H4 (cell line): Measurements from ENCODE around the gene KRTAP25-1. TPM values are rescaled to one million over a fixed set of nuclear protein-coding genes. Genes with fewer than 3 reads are reported as not detected.
A peak's percentile ranks its signal among the peaks of the same experiment; 100 is the strongest.

Experiments used
- DNase-seq: peaks from one replicate; pipeline ENCODE4 v3.0.0-alpha.2; 2015; ENCODE audit warnings: low spot score
- total RNA-seq: library from RNA; depleted of rRNA; stranded (reverse); fragments of >200 nt; shearing (Covaris generic); gene quantifications from 2 replicates; pipeline ENCODE4 v1.2.3, GENCODE V29; 2014; rRNA removed

The KRTAP25-1 gene
- total RNA-seq, result not detected in 2 replicates

DNA sequence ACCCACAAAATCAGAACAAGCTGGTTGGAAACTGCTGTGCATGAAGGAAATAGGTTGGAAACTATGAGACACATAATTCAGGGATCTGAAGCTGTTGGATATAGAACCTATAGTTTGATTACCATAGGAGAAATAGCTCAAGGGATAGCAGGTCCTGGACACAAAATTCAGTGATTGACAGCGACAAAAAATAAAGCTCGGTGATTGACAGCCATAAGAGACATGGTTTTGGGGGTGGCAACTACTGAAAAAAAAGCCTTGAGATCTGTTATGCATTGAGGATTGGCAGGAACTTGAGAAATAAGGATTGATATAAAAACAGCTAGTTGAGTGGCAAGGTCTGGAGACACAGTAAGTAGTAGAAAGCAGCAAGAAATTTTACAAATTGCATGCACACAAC is at the start of gene KRTAP25-1:
Gene KRTAP25-1, minus strand, starts transcription at position 300 of the 400 bp plus-strand sequence. Its CDS starts 24 bp downstream, at position 276.
- DNase-seq, result no peak

DNA sequence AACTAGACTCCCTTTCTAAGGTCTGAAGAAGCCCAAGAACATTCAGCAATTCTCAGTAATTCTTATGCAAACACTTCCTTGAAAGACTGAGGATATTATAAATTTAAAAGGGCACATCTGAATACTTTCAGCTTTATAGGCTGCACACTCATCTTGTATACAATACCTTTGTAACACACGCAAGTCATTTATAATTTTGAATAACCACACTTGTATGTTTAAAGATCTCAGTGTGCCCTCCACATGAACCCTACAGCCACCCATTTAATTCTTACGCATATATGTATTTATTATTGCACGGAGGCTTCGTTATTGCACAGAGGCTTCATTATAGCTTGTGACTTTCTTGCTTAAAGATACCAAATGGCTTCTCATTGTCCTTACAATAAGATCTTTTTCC is 49.4 kb upstream of the KRTAP25-1 start:
- no peak for DNase-seq

DNA sequence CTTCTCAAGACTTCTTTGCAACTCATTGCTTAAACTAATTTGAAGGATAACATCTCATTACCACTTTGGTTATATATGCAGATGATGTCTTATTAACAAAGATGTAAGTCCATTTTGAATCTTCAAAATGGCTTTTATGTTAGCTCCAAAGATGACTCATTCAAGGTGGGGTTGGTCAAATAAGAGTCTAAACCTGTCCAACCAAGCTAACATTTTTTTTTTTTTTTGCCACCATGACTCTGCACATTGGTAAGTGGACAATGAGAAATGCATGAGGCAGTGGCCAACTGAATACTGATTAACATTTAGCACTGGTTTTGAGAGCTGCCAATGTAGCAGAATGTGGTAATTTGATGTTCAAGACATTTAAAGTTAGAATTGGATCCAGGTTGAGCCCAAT is 48.5 kb upstream of the KRTAP25-1 start:
- no peak for DNase-seq

- no peak for DNase-seq
Observed at GRCh38 chr21:30337276-30337744, 48.0 kb upstream of the KRTAP25-1 start, which contains the start of gene KRTAP27-1. Gene KRTAP27-1 (minus strand): TSS chr21:30337694. CDS start chr21:30337668, 26 bp downstream.

GRCh38 chr21:30336596-30336995 is 47.3 kb upstream of the KRTAP25-1 start:
- DNase-seq, result no peak

DNA sequence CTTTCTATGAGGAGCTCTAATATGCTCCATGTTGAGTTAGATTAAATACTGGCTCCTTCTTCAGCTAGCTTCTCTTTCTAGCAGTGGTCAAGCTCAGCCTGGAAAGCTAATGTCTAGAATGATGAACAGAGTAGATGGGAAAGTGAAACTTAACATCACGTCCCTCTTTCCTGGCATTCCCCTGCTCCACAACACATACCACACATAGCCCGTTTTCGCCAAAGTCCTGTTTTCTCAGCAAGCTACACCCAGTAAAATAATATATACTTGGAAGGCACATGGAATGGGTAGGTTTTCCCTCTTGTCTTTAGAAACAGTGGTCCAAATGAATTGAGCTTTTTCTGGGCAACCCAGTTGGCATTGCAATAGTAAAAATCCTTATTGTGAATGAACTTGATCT is 44.4 kb upstream of the KRTAP25-1 start:
- no peak for DNase-seq

DNA sequence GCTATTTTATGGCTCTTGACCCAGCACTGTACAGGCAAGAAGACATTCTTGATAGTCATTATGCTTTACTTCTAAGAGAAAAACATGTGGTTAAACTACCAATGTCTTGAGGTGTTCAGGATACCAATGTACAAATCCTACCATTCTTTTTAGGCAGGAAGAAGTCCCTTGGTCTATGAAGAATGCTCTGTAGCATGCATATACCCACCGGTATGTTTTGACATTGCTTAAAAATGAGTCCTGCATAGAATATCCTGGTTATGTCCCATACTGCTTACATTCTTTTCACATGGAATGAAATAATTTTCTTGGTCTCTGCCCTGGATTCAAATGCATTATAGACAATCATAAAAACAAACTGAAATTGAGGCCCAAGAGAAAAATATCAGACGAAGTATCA is 43.4 kb upstream of the KRTAP25-1 start:
- no peak for DNase-seq

GRCh38 chr21:30329203-30329875 is 40.0 kb upstream of the KRTAP25-1 start:
- peak; percentile 6 for DNase-seq

DNA sequence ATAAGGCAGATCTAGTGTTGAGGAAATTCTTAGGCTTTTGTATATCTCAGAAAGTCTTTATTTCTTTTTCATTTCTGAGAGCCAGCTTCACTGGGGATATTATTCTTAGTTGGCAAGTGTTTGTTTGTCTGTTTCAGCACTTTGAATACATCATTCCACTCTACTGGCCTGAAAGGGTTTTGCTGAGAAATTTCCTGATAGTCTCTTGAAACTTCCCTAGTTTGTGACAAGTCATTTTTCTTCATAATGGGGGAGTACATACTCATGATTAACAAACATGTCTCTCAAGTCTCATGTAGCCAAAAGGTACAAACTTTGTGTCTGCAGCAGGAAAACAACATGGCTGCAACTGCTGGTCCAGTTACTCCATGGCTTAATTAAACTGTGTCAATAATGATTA is 37.1 kb upstream of the KRTAP25-1 start:
- no peak for DNase-seq

GRCh38 chr21:30320215-30320614 is 30.9 kb upstream of the KRTAP25-1 start, which contains the start of gene KRTAP26-1:
Gene KRTAP26-1 (minus strand): TSS chr21:30320315. CDS start chr21:30320035, 280 bp downstream.
- DNase-seq, result no peak

DNA sequence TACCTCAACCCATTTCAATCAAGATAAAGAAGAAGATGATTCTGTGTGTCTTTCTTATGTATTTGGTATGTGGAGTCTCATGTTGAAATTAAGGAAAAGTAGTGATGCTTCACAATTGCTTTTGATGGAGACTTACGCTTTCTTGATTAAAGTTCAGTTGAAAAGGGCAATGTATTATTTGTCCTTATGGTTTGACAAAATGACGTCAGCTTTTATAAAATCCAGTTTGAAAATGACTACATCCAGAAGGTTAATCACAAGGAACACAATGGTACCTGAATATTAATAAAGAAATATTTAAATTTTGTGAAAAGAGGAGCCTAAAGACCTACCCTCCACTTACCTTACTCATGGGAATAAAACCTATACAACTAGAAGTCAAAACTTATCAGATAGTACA is 26.4 kb upstream of the KRTAP25-1 start:
- no peak for DNase-seq

DNA sequence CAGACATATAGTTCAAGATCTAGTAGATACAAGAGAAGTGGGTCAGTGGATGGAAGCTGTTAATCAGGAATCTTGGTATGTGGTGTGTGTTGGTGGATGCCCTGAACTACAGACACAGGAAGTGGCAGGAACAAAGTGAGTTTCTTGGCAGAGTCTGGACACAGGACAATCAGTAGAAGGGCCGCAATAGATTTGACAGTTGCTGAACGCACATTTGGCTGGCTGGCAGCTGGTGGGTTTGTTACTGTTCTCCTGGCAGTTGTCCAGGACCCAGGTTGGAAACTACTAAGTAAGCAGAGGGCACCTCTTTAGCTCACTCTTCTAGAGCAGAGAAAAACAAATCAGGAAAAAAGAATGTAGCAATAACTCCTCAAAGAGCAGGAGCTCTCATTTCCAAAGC is 17.6 kb upstream of the KRTAP25-1 start:
- no peak for DNase-seq

- DNase-seq, result no peak
Observed at GRCh38 chr21:30305136-30305535, 15.8 kb upstream of the KRTAP25-1 start.

DNA sequence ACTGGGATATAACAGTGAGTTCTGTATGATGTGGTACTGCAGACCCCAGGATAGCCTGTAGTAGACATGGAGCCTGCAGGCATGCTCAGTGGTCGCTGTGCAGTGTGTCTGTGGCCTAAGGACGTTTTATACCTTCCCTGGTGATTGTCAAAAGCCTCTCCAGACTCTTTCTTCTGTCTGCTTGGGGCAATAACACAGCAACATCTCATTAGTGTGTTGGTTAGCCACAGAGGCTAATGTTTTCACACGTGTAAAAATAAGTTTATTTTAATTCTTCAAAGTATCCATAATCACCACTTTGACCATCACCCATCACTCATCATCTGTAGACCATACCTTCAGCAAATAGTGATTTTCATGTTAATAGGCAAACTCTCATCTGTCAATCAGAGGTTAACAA is 6.5 kb downstream of the KRTAP25-1 start, which contains the start of gene KRTAP24-1:
Gene KRTAP24-1, minus strand, starts transcription at position 101 of the 400 bp plus-strand sequence. Its CDS starts 18 bp downstream, at position 83.
- DNase-seq, result no peak

- no peak for DNase-seq
Observed at GRCh38 chr21:30271611-30272010, 17.7 kb downstream of the KRTAP25-1 start.

DNA sequence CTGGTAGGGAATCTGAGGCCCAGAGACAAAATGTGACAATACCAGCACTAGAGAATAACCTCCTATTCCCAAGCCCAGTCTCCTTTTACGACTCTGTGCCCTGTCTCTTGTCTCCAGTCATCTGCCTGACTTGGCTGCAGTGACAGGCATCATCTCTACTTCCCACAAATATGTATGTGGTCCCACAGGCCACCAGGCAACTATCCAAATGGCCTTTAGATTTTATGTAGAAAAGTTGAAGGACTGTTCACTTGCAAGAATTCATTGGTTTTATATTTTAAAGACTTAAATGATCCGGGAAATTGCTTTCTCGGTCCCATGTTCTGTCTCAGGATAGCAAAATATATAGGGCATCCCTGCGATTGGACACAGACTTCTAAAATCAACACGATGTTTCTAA is 18.2 kb downstream of the KRTAP25-1 start:
- no peak for DNase-seq

GRCh38 chr21:30269803-30270530 is 19.3 kb downstream of the KRTAP25-1 start:
- no peak for DNase-seq

GRCh38 chr21:30268608-30269197 is 20.6 kb downstream of the KRTAP25-1 start:
- DNase-seq, result peak; percentile 46

DNA sequence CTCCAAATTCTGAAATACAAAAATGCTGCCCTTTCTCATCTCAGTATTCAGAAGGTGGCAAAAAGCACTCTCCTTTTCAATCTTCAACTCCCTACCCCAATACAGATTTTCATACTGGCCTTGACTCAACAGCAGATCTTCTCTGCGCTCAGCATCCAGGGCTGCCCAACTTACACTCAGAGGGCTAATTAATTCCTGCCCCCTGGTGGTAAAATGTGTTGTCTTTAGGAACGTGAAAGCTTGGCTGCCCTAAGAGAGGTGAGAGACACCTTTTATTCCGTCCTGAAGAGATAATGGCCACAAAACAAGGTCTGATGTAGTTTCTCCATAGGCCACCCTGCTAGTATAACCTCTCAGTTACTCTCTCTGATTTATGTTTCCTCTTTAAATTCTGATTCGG is 31.5 kb downstream of the KRTAP25-1 start:
- DNase-seq, result peak; percentile 29

DNA sequence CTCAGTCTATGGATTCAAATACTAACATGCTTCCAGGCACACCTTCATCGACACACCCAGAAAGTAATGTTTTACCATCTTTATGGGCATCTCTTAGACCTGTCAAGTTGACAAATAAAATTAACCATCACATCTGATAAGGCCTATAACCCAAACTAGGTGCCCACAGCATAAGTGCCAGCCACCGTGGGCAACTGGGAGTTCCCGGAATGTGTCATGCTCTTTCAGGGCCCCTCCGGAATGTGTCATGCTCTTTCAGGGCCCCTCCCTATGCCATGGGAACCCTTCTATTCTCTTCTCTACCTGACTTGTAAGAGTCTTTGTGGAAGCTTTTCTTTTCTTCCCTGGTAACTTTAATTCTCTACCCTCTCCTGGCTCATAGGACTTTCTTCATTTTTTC is 33.2 kb downstream of the KRTAP25-1 start:
- DNase-seq, result no peak

DNA sequence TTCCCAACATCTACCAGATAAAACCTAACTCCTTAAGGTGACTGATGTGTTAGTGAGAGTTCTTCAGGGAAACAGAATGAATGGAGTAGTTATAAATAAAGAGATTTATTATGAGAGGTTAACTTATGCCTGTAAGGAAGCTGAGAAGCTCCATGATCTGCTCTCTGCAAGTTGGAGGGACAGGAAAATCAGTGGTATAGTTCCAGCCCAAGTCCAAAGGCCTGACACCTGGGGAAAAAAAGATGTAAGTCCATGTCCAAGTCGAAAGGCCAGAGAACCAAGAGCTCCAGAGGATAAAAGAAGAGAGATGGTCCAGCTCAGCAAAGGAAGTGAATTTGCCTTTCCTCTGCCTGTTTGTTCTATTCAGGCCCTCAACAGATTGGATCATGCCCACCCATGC is 33.6 kb downstream of the KRTAP25-1 start:
- no peak for DNase-seq

DNA sequence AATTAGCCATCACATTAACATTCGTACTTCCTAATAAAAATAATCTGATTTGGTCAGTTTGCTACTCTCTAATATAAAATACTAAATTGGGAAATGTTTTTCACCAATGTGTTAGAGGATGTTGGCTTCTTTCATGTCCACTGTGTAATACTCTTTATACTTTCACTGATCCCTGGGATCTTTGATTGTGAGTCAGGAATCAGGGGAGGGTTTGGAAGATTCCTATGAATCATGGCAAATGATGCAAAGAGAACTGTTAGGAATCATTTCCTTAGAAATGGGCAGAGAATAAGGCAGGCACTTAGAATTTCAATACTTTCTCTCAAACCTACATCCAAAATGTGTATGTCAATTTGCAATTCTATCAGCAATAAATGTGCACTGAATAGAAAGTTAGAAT is 37.5 kb downstream of the KRTAP25-1 start:
- DNase-seq, result no peak
